Measurements from ENCODE around the gene ABCB11. TPM values are rescaled to one million over a fixed set of nuclear protein-coding genes. Genes with fewer than 3 reads are reported as not detected.

The ABCB11 gene
- total RNA-seq, 1 donor from 2014 or later = 7.9 TPM

DNA sequence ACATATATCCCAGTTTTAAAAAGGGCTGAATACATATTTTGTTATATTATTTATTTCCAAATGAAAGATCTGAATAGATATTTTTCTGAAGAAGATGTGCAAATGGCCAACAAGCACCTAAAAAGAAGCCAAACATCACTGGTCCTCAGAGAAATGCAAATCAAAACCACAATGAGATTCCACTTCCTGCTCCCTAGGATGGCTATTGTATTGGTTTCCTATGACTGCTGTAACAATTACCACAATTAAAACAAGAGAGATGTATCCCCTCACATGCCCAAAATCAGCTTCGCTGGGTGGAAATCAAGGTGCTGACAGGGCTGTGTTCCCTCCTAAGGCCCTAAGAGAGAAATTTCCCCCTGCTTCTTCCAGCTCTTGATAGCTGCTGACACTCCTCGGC lies 23.2 kb downstream of the ABCB11 start:
- DNase-seq (ENCODE audit: low spot score) = no peak

DNA sequence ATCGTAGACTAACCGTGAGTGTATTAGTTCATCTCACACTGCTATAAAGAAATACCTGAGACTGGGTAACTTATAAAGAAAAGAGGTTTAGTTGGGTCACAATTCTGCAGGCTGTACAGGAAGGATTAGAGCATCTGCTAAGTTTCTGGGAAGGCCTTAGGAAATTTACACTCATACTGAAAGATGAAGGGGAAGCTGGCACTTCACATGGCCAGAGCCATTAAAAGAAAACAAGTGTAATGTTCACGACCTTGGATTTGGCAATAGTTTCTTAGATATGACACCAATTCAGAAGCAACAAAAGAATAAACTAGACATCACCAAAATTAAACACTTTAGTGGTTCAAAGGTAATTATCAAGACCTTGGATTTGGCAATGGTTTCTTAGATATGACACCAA lies 23.8 kb downstream of the ABCB11 start:
- no peak for DNase-seq (ENCODE audit: low spot score)

- DNase-seq (ENCODE audit: low spot score) = no peak
Measured at GRCh38 chr2:169006665-169007064, 24.5 kb downstream of the ABCB11 start.

GRCh38 chr2:169005994-169006393 lies 25.1 kb downstream of the ABCB11 start:
- DNase-seq (ENCODE audit: low spot score) = no peak

DNA sequence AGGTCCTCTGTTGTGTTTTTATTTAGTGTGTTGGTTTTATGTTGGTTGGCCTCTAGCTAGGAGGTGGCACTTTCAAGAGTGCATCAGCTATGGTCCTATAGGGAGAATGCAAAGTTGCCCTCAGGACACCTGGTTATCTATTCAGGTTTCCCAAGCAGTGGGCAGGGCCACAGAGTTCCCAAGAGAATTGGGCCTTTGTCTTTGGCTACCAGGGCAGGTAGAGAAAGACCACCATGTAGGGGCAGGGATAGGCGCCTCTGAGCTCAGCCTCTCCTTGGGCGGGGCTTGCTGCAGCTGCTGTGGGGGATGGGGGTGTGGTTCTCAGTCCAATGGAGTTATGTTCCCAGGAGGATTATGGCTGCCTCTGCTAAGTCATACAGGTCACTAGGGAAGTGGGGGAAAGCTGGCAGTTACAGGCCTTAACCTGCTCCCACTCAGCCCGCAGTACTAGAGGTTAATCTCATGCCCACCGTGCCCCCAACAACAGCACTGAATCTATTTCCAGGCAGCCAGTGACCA lies 26.0 kb downstream of the ABCB11 start:
- no peak for DNase-seq (ENCODE audit: low spot score)

- DNase-seq (ENCODE audit: low spot score) = peak; percentile 20
Measured at GRCh38 chr2:169002161-169002738, 28.9 kb downstream of the ABCB11 start.

GRCh38 chr2:169001116-169001815 lies 29.9 kb downstream of the ABCB11 start:
- no peak for DNase-seq (ENCODE audit: low spot score)

DNA sequence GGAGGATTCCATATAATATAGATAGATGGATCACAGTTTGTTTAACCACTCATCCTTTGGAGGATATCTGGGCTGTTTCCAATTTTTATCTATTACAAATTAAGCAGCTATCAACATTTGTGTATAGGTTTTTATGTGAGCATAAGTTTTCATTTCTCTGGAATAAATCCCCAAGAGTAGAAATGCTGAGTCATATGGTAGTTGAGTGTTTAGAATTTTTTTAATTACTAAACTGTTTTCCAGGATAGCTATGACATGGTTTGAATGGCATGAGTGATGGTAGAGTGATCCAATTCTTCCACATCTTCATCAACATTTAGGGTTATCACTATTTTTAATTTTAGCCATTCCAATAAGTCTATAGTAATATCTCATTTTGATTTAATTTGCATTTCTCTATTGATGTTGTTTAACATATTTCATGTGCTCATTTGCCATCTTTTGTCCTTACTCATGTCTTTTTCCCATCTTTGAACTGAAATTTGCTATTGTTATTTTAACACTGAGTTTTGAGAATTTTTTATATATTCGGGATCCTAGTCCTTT lies 31.4 kb downstream of the ABCB11 start:
- DNase-seq (ENCODE audit: low spot score) = no peak

- DNase-seq (ENCODE audit: low spot score) = no peak
Measured at GRCh38 chr2:168998609-168999211, 32.4 kb downstream of the ABCB11 start.

DNA sequence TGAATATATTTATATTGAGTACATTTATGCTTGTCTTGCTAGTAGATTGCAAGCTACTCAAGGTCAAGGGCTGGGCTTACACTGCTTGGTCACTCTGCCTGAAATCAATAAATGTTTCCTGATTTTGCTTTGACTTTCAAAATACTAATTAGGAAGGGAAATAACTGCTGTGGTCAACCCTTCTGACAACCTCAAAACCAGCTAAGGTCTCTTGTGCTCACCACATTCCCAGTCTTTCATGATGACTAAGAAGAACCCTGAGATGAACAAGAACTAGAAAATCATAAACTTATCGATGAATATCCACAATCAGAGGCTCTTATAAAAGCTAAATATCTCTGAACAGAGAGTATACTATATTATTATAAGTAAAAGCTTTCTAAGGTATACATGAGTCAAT lies 33.3 kb downstream of the ABCB11 start:
- no peak for DNase-seq (ENCODE audit: low spot score)

DNA sequence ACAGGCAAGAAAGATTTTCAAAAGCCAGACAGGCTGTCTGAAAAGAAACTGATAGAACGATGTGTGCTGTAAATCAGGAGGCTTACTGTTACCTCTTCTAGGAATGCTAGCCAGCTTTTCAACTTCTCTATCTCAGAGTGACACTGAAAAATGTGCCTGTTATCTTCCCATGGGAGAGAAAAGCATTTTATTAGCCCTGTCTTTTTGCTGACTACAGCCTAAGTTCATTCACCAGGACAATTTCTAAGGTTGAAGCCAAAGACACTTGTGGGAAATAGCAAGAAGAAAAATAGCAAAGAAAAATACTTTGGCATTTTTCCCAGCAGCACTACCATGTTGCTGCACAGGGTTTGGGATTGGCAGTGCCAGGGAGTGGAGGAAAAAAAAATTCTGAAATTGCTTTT lies 34.0 kb downstream of the ABCB11 start:
- DNase-seq (ENCODE audit: low spot score) = peak; percentile 47

- DNase-seq (ENCODE audit: low spot score) = no peak
Measured at GRCh38 chr2:168995744-168996143, 35.4 kb downstream of the ABCB11 start.

GRCh38 chr2:168993538-168993937 lies 37.6 kb downstream of the ABCB11 start:
- DNase-seq (ENCODE audit: low spot score) = no peak

- peak; percentile 15 for DNase-seq (ENCODE audit: low spot score)
Measured at GRCh38 chr2:168992591-168993349, 38.4 kb downstream of the ABCB11 start.

DNA sequence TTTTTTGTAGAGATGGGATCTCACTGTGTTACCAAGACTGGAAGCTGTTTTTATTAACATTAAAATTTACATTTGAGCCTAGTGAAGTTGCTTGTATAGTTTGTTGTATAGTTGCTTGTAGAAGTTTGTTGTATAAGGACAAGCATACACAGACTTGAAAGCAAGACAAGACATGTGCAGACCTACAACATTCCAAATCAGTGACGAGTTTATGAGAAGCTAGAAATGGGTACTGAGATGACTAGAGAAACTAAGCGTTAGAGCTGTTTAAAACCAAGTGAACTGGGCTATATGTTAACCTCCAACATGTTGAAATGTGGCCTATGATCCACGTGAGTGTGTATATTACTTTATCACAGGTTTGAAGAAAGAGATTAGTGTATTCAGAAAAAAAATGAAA lies 39.1 kb downstream of the ABCB11 start:
- DNase-seq (ENCODE audit: low spot score) = peak; percentile 66

DNA sequence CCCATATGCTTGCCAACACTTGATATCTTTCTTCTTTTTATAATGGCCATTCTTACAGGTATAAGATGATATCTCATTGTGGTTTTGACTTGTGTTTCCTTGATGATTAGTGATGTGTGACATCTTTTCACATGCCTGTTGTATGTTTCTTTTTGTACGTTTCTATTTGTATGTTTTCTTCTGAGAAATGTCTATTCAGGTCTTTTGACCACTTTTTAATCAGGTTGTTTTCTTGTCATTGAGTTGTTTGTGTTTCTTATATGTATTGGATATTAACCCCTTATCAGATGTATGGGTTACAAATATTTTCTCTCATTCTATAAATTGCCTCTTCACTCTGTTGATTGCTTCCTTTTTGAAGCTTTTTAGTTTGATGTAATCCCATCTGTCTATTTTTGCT lies 42.4 kb downstream of the ABCB11 start:
- DNase-seq (ENCODE audit: low spot score) = no peak

GRCh38 chr2:168986398-168986943 lies 44.7 kb downstream of the ABCB11 start:
- DNase-seq (ENCODE audit: low spot score) = peak; percentile 60

DNA sequence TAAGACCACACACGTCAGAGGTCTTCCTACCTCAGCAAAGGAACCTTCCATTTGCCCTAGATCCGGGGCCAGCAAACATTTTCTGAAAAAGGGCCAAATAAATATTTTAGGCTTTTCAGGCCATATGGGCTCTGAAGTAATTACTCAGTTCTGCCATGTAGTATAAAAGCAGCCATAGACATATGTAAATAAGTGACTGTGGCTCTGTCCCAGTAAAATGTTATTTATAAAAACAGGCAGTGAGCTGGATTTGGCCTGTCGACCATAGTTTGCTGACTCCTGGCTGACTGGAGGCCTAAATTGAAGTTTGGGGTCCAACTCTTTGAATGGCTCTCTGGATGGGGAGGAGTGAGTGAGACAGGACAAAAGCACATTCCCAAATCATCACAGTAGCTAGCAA lies 49.5 kb downstream of the ABCB11 start:
- no peak for DNase-seq (ENCODE audit: low spot score)

- DNase-seq (ENCODE audit: low spot score) = no peak
Measured at GRCh38 chr2:168978461-168978861, 52.7 kb downstream of the ABCB11 start.

GRCh38 chr2:168977608-168978007 lies 53.5 kb downstream of the ABCB11 start:
- DNase-seq (ENCODE audit: low spot score) = no peak

DNA sequence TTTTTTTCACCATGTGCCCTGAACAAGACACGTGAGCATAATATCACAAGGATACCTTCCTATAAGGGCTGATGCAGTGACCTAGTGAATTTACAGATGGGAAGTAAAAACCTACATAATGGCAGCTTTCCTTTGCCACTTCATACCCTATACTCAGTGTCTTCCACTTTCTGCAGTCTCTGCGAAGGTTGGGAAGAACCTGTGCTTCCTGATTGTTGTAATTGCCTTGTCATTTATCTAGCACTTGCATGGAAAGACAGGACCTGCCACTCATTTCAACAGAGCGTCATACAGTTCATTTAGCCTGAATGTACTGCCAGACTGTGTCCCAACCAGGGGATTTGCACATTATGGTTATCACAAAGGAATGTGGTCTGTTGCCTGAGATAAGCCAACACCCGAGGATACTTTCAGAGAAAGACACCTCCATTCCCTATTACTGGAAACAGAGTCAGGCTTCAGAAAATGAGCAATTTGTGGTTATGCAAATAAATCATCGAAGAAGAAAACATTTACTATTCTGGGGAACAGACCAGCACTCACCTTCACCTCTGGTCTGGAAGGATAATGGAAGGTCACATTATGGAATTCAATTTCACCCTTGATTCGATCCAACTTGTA lies 55.0 kb downstream of the ABCB11 start:
- DNase-seq (ENCODE audit: low spot score) = no peak

Measured in umbilical cord (tissue), 2 donors.